HEK293 (cell line): Measurements from ENCODE around the gene ACOD1.

Experiments used
- CTCF ChIA-PET: fragments of 350-600 bp; formaldehyde crosslinking; extraction: SDS; loops from one replicate; lab custom pipeline; 2021; ENCODE audit warnings: antibody characterized with exemption; lab: Yijun Ruan, JAX
- POLR2A ChIA-PET: fragments of 300-600 bp; formaldehyde crosslinking; extraction: SDS; loops from one replicate; lab custom pipeline; 2020; ENCODE audit warnings: antibody characterized with exemption, inconsistent platforms; lab: Yijun Ruan, JAX
- H3K27ac ChIP-seq: fragments of 200-500 bp; sonication (Bioruptor generic); 2 replicates; pipeline ENCODE4 v1.5.1; 2014; ENCODE audit warnings: low read depth, low read length, control low read depth, inconsistent platforms; ENCODE audit errors: extremely low read depth
- H3K36me3 ChIP-seq, 2 experiments: fragments of 200-500 bp in 1 of 2; sonication (Bioruptor generic) in 1 of 2; 1 replicate in 1 of 2; 2 replicates in 1 of 2; pipeline ENCODE4 v1.5.1; 2014 to 2017; ENCODE audit warnings: inconsistent platforms in 2 of 2, low read length in 2 of 2; ENCODE audit not compliant: control insufficient read depth in 2 of 2, insufficient read depth in 1 of 2
- H3K4me1 ChIP-seq: fragments of 200-500 bp; sonication (Bioruptor generic); 2 replicates; pipeline ENCODE4 v1.5.1; 2014; ENCODE audit warnings: mild to moderate bottlenecking, low read length, inconsistent platforms; ENCODE audit not compliant: control insufficient read depth, insufficient read depth
- H3K4me3 ChIP-seq: 2 replicates; pipeline ENCODE4 v1.5.1; 2011; ENCODE audit warnings: low read depth, mild to moderate bottlenecking, control low read depth, low read length, moderate library complexity
- H3K9me3 ChIP-seq: fragments of 200-500 bp; sonication (Bioruptor generic); 2 replicates; pipeline ENCODE4 v1.5.1; 2014; ENCODE audit warnings: low read depth, low read length, inconsistent platforms; ENCODE audit not compliant: control insufficient read depth, insufficient read depth
- GLI2 ChIP-seq: fragments of 450-650 bp; formaldehyde crosslinking; IDR thresholded peaks from 2 replicates; pipeline ENCODE4; 2017; ENCODE audit warnings: missing biosample characterization, missing genetic modification characterization, low read depth, borderline replicate concordance
- GLI4 ChIP-seq: fragments of 450-650 bp; formaldehyde crosslinking; IDR thresholded peaks from 2 replicates; pipeline ENCODE4 v1.5.1; 2016; ENCODE audit warnings: missing biosample characterization, missing genetic modification characterization
- GLIS2 ChIP-seq: fragments of 450-650 bp; formaldehyde crosslinking; IDR thresholded peaks from 2 replicates; pipeline ENCODE4 v1.5.1; 2016; ENCODE audit warnings: missing biosample characterization, missing genetic modification characterization
- KLF16 ChIP-seq: fragments of 450-650 bp; formaldehyde crosslinking; IDR thresholded peaks from 2 replicates; pipeline ENCODE4 v1.5.1; 2017; ENCODE audit warnings: missing biosample characterization, missing genetic modification characterization
- MYNN ChIP-seq: fragments of 450-650 bp; formaldehyde crosslinking; IDR thresholded peaks from 2 replicates; pipeline ENCODE4 v1.5.1; 2016; ENCODE audit warnings: missing biosample characterization, missing genetic modification characterization, borderline replicate concordance
- PRDM1 ChIP-seq: fragments of 450-650 bp; formaldehyde crosslinking; IDR thresholded peaks from 2 replicates; pipeline ENCODE4; 2016; ENCODE audit warnings: missing biosample characterization, missing genetic modification characterization
- SALL2 ChIP-seq: fragments of 450-650 bp; formaldehyde crosslinking; IDR thresholded peaks from 2 replicates; pipeline ENCODE4 v1.5.0; 2017; ENCODE audit warnings: missing biosample characterization, mild to moderate bottlenecking, missing genetic modification characterization, borderline replicate concordance
- SETDB1 ChIP-seq: IDR thresholded peaks from one replicate; pipeline ENCODE4 v1.6.1; 2017; ENCODE audit warnings: mild to moderate bottlenecking, low read length, moderate library complexity, mixed read lengths; ENCODE audit not compliant: insufficient read length
- TCF7L2 ChIP-seq: IDR thresholded peaks from 2 replicates; pipeline ENCODE4 v1.6.1; 2011; ENCODE audit warnings: low read depth, mild to moderate bottlenecking, inconsistent platforms, low read length, moderate library complexity, borderline replicate concordance
- TRIM28 ChIP-seq: IDR thresholded peaks from 2 replicates; pipeline ENCODE4 v1.6.1; 2011; ENCODE audit warnings: low read length, control low read depth, borderline replicate concordance
- YY1 ChIP-seq: fragments of 450-650 bp; formaldehyde crosslinking; IDR thresholded peaks from 2 replicates; pipeline ENCODE4 v1.5.1; 2018; ENCODE audit warnings: missing biosample characterization, missing genetic modification characterization
- ZBTB17 ChIP-seq: fragments of 450-650 bp; formaldehyde crosslinking; IDR thresholded peaks from 2 replicates; pipeline ENCODE4 v1.5.1; 2016; ENCODE audit warnings: missing biosample characterization, missing genetic modification characterization
- ZBTB48 ChIP-seq: fragments of 450-650 bp; formaldehyde crosslinking; IDR thresholded peaks from 2 replicates; pipeline ENCODE4 v1.5.1; 2016; ENCODE audit warnings: missing biosample characterization, missing genetic modification characterization
- ZFHX2 ChIP-seq: fragments of 450-650 bp; formaldehyde crosslinking; conservative IDR thresholded peaks from 2 replicates; pipeline ENCODE4 v1.5.1; 2016; ENCODE audit warnings: missing biosample characterization, missing genetic modification characterization
- ZNF133 ChIP-seq: fragments of 450-650 bp; formaldehyde crosslinking; IDR thresholded peaks from 2 replicates; pipeline ENCODE4 v1.5.1; 2016; ENCODE audit warnings: missing biosample characterization, missing genetic modification characterization
- ZNF155 ChIP-seq: fragments of 450-650 bp; formaldehyde crosslinking; IDR thresholded peaks from 2 replicates; pipeline ENCODE4 v1.5.1; 2016; ENCODE audit warnings: missing biosample characterization, missing genetic modification characterization
- ZNF19 ChIP-seq: fragments of 450-650 bp; formaldehyde crosslinking; IDR thresholded peaks from 2 replicates; pipeline ENCODE4; 2016; ENCODE audit warnings: missing biosample characterization, missing genetic modification characterization, low read depth
- ZNF202 ChIP-seq: fragments of 450-650 bp; formaldehyde crosslinking; IDR thresholded peaks from 2 replicates; pipeline ENCODE4 v1.5.1; 2016; ENCODE audit warnings: missing biosample characterization, missing genetic modification characterization, borderline replicate concordance
- ZNF366 ChIP-seq: fragments of 450-650 bp; formaldehyde crosslinking; conservative IDR thresholded peaks from 2 replicates; pipeline ENCODE4 v1.5.1; 2016; ENCODE audit warnings: missing biosample characterization, missing genetic modification characterization
- ZNF391 ChIP-seq: fragments of 450-650 bp; formaldehyde crosslinking; IDR thresholded peaks from 2 replicates; pipeline ENCODE4 v1.5.1; 2016; ENCODE audit warnings: low read depth, missing biosample characterization, missing genetic modification characterization, borderline replicate concordance
- ZNF585B ChIP-seq: fragments of 450-650 bp; formaldehyde crosslinking; IDR thresholded peaks from 2 replicates; pipeline ENCODE4 v1.5.1; 2016; ENCODE audit warnings: missing biosample characterization, missing genetic modification characterization
- ZNF658 ChIP-seq: fragments of 450-650 bp; formaldehyde crosslinking; IDR thresholded peaks from 2 replicates; pipeline ENCODE4; 2016; ENCODE audit warnings: missing biosample characterization, missing genetic modification characterization
- ZNF76 ChIP-seq: fragments of 450-650 bp; formaldehyde crosslinking; IDR thresholded peaks from 2 replicates; pipeline ENCODE4; 2016; ENCODE audit warnings: low read depth, missing biosample characterization, missing genetic modification characterization, borderline replicate concordance
- TF ChIP-seq, protein P1 (sequence below): fragments of 450-650 bp; formaldehyde crosslinking; IDR thresholded peaks from 2 replicates; pipeline ENCODE4; 2016; ENCODE audit warnings: missing biosample characterization, missing genetic modification characterization
- TF ChIP-seq, protein P2 (sequence below): fragments of 450-650 bp; formaldehyde crosslinking; IDR thresholded peaks from 2 replicates; pipeline ENCODE4 v1.5.1; 2016; ENCODE audit warnings: missing biosample characterization, missing genetic modification characterization
- TF ChIP-seq, protein P3 (sequence below): fragments of 450-650 bp; formaldehyde crosslinking; IDR thresholded peaks from 2 replicates; pipeline ENCODE4 v1.5.1; 2016; ENCODE audit warnings: missing biosample characterization, missing genetic modification characterization
- TF ChIP-seq, protein P4 (sequence below): fragments of 450-650 bp; formaldehyde crosslinking; IDR thresholded peaks from 2 replicates; pipeline ENCODE4 v1.5.1; 2016; ENCODE audit warnings: missing biosample characterization, missing genetic modification characterization
- TF ChIP-seq, protein P5 (sequence below): fragments of 450-650 bp; formaldehyde crosslinking; IDR thresholded peaks from 2 replicates; pipeline ENCODE4 v1.5.1; 2017; ENCODE audit warnings: missing biosample characterization, missing genetic modification characterization

The ACOD1 gene

DNA sequence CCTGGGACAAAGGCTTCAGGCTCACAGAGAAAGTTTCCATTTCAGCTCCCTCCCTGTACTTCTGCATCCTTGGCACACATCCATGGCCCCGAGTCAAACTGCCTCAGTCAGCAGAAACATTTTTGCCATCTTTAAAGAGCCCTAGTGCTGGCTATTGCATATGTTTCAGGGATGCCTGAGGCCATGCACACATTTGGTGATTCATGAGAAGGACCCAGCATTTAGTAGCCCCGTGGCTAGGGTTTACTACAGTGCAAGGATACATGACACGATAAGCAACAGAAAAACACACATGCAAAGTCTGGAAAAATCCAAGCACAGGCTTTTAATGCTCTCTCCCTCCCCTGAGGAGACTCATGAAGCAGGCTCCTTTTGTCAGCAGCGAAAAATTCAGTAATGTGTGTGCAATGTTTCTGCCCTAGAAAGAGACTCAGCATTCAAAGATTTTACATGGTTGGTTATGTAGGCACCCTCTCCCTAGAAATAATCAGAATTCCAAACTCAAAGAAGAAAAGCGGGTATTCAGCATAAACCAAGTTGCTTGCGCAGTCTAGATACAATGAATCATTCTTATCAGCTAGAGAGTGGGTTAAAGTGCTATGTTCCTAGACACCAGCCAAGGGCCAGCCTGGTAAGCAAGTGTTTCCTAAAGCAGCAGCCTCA, 17.6 kb downstream of the ACOD1 start:
- Histone ChIP-seq H3K36me3 (no peaks in the 10 kb centered on the region), H3K9me3 (no peaks in the 10 kb centered on the region), H3K4me3 (no peak overlapping the region), H3K27ac (no peak overlapping the region), H3K4me1 (no peaks in the 10 kb centered on the region)
- ChIA-PET POLR2A (no interaction called here), CTCF (interaction anchor here (0.6 to 1.1 kb wide), 3 partner anchors 13 to 16 kb away, joined by 3 read pairs; no protein-coding TSS in a partner anchor)
- TF ChIP-seq GLIS2 (tag by site-specific recombination) (no peak), SALL2 (no peak), KLF16 (no peak), GLI4 (tag by site-specific recombination) (no peak), ZNF202 (no peak), ZBTB48 (no peak), ZNF366 (tag by site-specific recombination) (no peak), ZNF391 (no peak), ZNF585B (tag by site-specific recombination) (no peak), GLI2 (tag by site-specific recombination) (no peak), ZNF133 (tag by site-specific recombination) (no peak), SETDB1 (peak; percentile 74), TRIM28 (peak; percentile 94), ZFHX2 (no peak), ZNF76 (tag by site-specific recombination) (no peak), ZNF19 (tag by site-specific recombination) (no peak)
- TF ChIP-seq, protein P1, sequence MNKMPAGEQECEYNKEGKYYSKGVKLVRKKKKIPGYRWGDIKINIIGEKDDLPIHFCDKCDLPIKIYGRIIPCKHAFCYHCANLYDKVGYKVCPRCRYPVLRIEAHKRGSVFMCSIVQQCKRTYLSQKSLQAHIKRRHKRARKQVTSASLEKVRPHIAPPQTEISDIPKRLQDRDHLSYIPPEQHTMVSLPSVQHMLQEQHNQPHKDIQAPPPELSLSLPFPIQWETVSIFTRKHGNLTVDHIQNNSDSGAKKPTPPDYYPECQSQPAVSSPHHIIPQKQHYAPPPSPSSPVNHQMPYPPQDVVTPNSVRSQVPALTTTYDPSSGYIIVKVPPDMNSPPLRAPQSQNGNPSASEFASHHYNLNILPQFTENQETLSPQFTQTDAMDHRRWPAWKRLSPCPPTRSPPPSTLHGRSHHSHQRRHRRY (tag by site-specific recombination), result no peak
- TF ChIP-seq, protein P2, sequence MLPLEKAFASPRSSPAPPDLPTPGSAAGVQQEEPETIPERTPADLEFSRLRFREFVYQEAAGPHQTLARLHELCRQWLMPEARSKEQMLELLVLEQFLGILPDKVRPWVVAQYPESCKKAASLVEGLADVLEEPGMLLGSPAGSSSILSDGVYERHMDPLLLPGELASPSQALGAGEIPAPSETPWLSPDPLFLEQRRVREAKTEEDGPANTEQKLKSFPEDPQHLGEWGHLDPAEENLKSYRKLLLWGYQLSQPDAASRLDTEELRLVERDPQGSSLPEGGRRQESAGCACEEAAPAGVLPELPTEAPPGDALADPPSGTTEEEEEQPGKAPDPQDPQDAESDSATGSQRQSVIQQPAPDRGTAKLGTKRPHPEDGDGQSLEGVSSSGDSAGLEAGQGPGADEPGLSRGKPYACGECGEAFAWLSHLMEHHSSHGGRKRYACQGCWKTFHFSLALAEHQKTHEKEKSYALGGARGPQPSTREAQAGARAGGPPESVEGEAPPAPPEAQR, result no peak

DNA sequence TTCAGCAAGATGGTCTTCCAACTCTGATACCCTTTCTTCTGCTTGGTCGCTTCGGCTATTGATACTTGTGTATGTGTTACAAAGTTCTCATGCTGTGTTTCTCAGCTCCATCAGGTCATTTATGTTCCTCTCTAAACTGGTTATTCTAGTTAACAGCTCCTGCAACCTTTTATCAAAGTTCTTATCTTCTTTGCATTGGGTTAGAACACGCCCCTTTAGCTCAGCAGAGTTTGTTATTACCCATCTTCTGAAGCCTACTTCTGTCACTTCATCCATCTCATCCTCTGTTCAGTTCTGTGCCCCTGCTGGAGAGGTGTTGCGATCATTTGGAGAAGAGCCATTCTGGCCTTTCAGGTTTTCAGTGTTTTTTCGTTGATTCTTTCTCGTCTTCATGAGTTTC, 18.7 kb downstream of the ACOD1 start:
- CTCF ChIA-PET, result no interaction called here
- POLR2A ChIA-PET, result no interaction called here
- Histone ChIP-seq H3K9me3 (no peaks in the 10 kb centered on the region), H3K4me1 (no peaks in the 10 kb centered on the region), H3K4me3 (no peak overlapping the region), H3K36me3 (no peaks in the 10 kb centered on the region), H3K27ac (no peak overlapping the region)
- TF ChIP-seq, protein P3, sequence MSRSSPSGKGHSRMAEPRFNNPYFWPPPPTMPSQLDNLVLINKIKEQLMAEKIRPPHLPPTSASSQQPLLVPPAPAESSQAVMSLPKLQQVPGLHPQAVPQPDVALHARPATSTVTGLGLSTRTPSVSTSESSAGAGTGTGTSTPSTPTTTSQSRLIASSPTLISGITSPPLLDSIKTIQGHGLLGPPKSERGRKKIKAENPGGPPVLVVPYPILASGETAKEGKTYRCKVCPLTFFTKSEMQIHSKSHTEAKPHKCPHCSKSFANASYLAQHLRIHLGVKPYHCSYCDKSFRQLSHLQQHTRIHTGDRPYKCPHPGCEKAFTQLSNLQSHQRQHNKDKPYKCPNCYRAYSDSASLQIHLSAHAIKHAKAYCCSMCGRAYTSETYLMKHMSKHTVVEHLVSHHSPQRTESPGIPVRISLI, result no peak
- TF ChIP-seq YY1 (tag by site-specific recombination), result no peak
- TF ChIP-seq ZNF155 (tag by site-specific recombination), result no peak
- TF ChIP-seq, protein P4, sequence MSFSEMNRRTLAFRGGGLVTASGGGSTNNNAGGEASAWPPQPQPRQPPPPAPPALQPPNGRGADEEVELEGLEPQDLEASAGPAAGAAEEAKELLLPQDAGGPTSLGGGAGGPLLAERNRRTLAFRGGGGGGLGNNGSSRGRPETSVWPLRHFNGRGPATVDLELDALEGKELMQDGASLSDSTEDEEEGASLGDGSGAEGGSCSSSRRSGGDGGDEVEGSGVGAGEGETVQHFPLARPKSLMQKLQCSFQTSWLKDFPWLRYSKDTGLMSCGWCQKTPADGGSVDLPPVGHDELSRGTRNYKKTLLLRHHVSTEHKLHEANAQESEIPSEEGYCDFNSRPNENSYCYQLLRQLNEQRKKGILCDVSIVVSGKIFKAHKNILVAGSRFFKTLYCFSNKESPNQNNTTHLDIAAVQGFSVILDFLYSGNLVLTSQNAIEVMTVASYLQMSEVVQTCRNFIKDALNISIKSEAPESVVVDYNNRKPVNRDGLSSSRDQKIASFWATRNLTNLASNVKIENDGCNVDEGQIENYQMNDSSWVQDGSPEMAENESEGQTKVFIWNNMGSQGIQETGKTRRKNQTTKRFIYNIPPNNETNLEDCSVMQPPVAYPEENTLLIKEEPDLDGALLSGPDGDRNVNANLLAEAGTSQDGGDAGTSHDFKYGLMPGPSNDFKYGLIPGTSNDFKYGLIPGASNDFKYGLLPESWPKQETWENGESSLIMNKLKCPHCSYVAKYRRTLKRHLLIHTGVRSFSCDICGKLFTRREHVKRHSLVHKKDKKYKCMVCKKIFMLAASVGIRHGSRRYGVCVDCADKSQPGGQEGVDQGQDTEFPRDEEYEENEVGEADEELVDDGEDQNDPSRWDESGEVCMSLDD (tag by site-specific recombination), result no peak
- no peak for TF ChIP-seq TCF7L2
- no peak for TF ChIP-seq ZNF658 (tag by site-specific recombination)
- TF ChIP-seq, protein P5, sequence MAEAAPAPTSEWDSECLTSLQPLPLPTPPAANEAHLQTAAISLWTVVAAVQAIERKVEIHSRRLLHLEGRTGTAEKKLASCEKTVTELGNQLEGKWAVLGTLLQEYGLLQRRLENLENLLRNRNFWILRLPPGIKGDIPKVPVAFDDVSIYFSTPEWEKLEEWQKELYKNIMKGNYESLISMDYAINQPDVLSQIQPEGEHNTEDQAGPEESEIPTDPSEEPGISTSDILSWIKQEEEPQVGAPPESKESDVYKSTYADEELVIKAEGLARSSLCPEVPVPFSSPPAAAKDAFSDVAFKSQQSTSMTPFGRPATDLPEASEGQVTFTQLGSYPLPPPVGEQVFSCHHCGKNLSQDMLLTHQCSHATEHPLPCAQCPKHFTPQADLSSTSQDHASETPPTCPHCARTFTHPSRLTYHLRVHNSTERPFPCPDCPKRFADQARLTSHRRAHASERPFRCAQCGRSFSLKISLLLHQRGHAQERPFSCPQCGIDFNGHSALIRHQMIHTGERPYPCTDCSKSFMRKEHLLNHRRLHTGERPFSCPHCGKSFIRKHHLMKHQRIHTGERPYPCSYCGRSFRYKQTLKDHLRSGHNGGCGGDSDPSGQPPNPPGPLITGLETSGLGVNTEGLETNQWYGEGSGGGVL, result no peak
- TF ChIP-seq PRDM1 (tag by site-specific recombination), result no peak
- TF ChIP-seq ZBTB17 (tag by site-specific recombination), result no peak
- no peak for TF ChIP-seq MYNN (tag by site-specific recombination)
